ENCODE data around the gene ARFGEF2. TPM values are rescaled to one million over a fixed set of nuclear protein-coding genes. Genes with fewer than 3 reads are reported as not detected.
A peak's percentile ranks its signal among the peaks of the same experiment; 100 is the strongest.
"Not testable (repeated sequence)": the region's sequence is repeated elsewhere in the genome, so short reads cannot be mapped to it uniquely, and the experiment has no call there.

ARFGEF2 gene
- total RNA-seq, 1 experiment from 2014 or later = 31.6 TPM

GRCh38 chr20:48965189-48965910 is 43.8 kb downstream of the ARFGEF2 start:
- no peak for DNase-seq (ENCODE audit: low read depth)
- in situ Hi-C loops (cut with HindIII; ENCODE audit: low pct_unique_long_range_greater_than_20kb, low sequenced_read_pairs) = no loop called here

GRCh38 chr20:48970681-48971365 is 49.3 kb downstream of the ARFGEF2 start:
- DNase-seq (ENCODE audit: low read depth) = no peak
- in situ Hi-C loops (cut with HindIII; ENCODE audit: low pct_unique_long_range_greater_than_20kb, low sequenced_read_pairs) = no loop called here

- in situ Hi-C loops (cut with HindIII; ENCODE audit: low pct_unique_long_range_greater_than_20kb, low sequenced_read_pairs) = no loop called here
- DNase-seq (ENCODE audit: low read depth) = no peak
These were observed 50.4 kb downstream of the ARFGEF2 start for GRCh38 chr20:48971956-48972355.

- DNase-seq (ENCODE audit: low read depth) = no peak
- in situ Hi-C loops (cut with HindIII; ENCODE audit: low pct_unique_long_range_greater_than_20kb, low sequenced_read_pairs) = no loop called here
These were observed 51.3 kb downstream of the ARFGEF2 start for GRCh38 chr20:48972816-48973215.

- in situ Hi-C loops (cut with HindIII; ENCODE audit: low pct_unique_long_range_greater_than_20kb, low sequenced_read_pairs) = no loop called here
- no peak for DNase-seq (ENCODE audit: low read depth)
These were observed 54.4 kb downstream of the ARFGEF2 start for GRCh38 chr20:48975955-48976354.

- in situ Hi-C loops (cut with HindIII; ENCODE audit: low pct_unique_long_range_greater_than_20kb, low sequenced_read_pairs); DNase-seq (ENCODE audit: low read depth): not testable (repeated sequence)
These were observed 58.5 kb downstream of the ARFGEF2 start for GRCh38 chr20:48979980-48980379.

- DNase-seq (ENCODE audit: low read depth) = peak; percentile 97
- in situ Hi-C loops (cut with HindIII; ENCODE audit: low pct_unique_long_range_greater_than_20kb, low sequenced_read_pairs) = no loop called here
These were observed 62.2 kb downstream of the ARFGEF2 start for GRCh38 chr20:48983423-48984400.

GRCh38 chr20:48984575-48985219 is 63.2 kb downstream of the ARFGEF2 start:
- DNase-seq (ENCODE audit: low read depth) = no peak
- in situ Hi-C loops (cut with HindIII; ENCODE audit: low pct_unique_long_range_greater_than_20kb, low sequenced_read_pairs) = no loop called here

GRCh38 chr20:48986899-48987298 is 65.4 kb downstream of the ARFGEF2 start:
- in situ Hi-C loops (cut with HindIII; ENCODE audit: low pct_unique_long_range_greater_than_20kb, low sequenced_read_pairs) = no loop called here
- DNase-seq (ENCODE audit: low read depth) = peak; percentile 25

GRCh38 chr20:48990467-48990866 is 69.0 kb downstream of the ARFGEF2 start:
- in situ Hi-C loops (cut with HindIII; ENCODE audit: low pct_unique_long_range_greater_than_20kb, low sequenced_read_pairs) = no loop called here
- DNase-seq (ENCODE audit: low read depth) = no peak

- in situ Hi-C loops (cut with HindIII; ENCODE audit: low pct_unique_long_range_greater_than_20kb, low sequenced_read_pairs) = no loop called here
These were observed 74.1 kb downstream of the ARFGEF2 start for GRCh38 chr20:48995589-48995988.

GRCh38 chr20:48999890-49000870 is 78.7 kb downstream of the ARFGEF2 start:
- in situ Hi-C loops (cut with HindIII; ENCODE audit: low pct_unique_long_range_greater_than_20kb, low sequenced_read_pairs) = no loop called here

More at GRCh38 chr20:48995589-48995988, 74.1 kb downstream of the ARFGEF2 start:
- peak; percentile 36 for DNase-seq (ENCODE audit: low read depth)

GRCh38 chr20:49001741-49002140 is 80.2 kb downstream of the ARFGEF2 start:
- in situ Hi-C loops (cut with HindIII; ENCODE audit: low pct_unique_long_range_greater_than_20kb, low sequenced_read_pairs) = no loop called here
- DNase-seq (ENCODE audit: low read depth) = no peak

More at GRCh38 chr20:48999890-49000870, 78.7 kb downstream of the ARFGEF2 start:
- no peak for DNase-seq (ENCODE audit: low read depth)

- in situ Hi-C loops (cut with HindIII; ENCODE audit: low pct_unique_long_range_greater_than_20kb, low sequenced_read_pairs) = no loop called here
- no peak for DNase-seq (ENCODE audit: low read depth)
These were observed 85.0 kb downstream of the ARFGEF2 start for GRCh38 chr20:49006446-49006980.

- in situ Hi-C loops (cut with HindIII; ENCODE audit: low pct_unique_long_range_greater_than_20kb, low sequenced_read_pairs) = no loop called here
- no peak for DNase-seq (ENCODE audit: low read depth)
These were observed 88.6 kb downstream of the ARFGEF2 start for GRCh38 chr20:49009899-49010631.

- in situ Hi-C loops (cut with HindIII; ENCODE audit: low pct_unique_long_range_greater_than_20kb, low sequenced_read_pairs) = no loop called here
These were observed 102.7 kb downstream of the ARFGEF2 start for GRCh38 chr20:49024220-49024619.

More at GRCh38 chr20:49024220-49024619, 102.7 kb downstream of the ARFGEF2 start:
- no peak for DNase-seq (ENCODE audit: low read depth)
